Activated CD8-positive, alpha-beta memory T cell treated with anti-CD3 and anti-CD28 coated beads, Interleukin-2, amount 10 ng/mL, durations not matched to agents 7 days and 5 days (primary cell): ENCODE results near the gene PODXL2. TPM values are rescaled to one million over a fixed set of nuclear protein-coding genes. Genes with fewer than 3 reads are reported as not detected.

ENCODE experiments used
- ATAC-seq: fragments of 150-1000 bp; cut with Tn5 transposase; one replicate; pipeline ENCODE4 v1.10.0; 2021; ENCODE audit warnings: moderate library complexity
- CTCF ChIA-PET: fragments of 350-600 bp; sonication (Branson Sonifier 250); formaldehyde crosslinking; loops from one replicate; lab custom pipeline; 2021; ENCODE audit warnings: antibody characterized with exemption; lab: Charles Lee
- DNase-seq: peaks from one replicate; pipeline ENCODE4 v3.0.0-alpha.2; 2020
- H3K27ac Mint-ChIP-seq: one replicate; pipeline ENCODE4 v1.8.0; 2021; ENCODE audit warnings: mild to moderate bottlenecking, mixed read lengths
- H3K27me3 Mint-ChIP-seq: one replicate; pipeline ENCODE4 v1.8.0; 2021; ENCODE audit warnings: mixed read lengths
- H3K36me3 Mint-ChIP-seq: one replicate; pipeline ENCODE4 v1.8.0; 2021; ENCODE audit warnings: mild to moderate bottlenecking, mixed read lengths
- H3K4me1 Mint-ChIP-seq: one replicate; pipeline ENCODE4 v1.8.0; 2021; ENCODE audit warnings: mixed read lengths
- H3K4me3 Mint-ChIP-seq: one replicate; pipeline ENCODE4 v1.8.0; 2021; ENCODE audit warnings: mild to moderate bottlenecking, moderate library complexity, mixed read lengths
- H3K9me3 Mint-ChIP-seq: one replicate; pipeline ENCODE4 v1.8.0; 2022; ENCODE audit warnings: low read depth, mixed read lengths
- total RNA-seq, 2 experiments: library from RNA; stranded (reverse); gene quantifications; one replicate each; pipeline ENCODE4 v1.2.3, GENCODE V29; 2021

PODXL2 gene
- total RNA-seq, 2 experiments from 2014 or later = 1.4 to 2.2 TPM

DNA sequence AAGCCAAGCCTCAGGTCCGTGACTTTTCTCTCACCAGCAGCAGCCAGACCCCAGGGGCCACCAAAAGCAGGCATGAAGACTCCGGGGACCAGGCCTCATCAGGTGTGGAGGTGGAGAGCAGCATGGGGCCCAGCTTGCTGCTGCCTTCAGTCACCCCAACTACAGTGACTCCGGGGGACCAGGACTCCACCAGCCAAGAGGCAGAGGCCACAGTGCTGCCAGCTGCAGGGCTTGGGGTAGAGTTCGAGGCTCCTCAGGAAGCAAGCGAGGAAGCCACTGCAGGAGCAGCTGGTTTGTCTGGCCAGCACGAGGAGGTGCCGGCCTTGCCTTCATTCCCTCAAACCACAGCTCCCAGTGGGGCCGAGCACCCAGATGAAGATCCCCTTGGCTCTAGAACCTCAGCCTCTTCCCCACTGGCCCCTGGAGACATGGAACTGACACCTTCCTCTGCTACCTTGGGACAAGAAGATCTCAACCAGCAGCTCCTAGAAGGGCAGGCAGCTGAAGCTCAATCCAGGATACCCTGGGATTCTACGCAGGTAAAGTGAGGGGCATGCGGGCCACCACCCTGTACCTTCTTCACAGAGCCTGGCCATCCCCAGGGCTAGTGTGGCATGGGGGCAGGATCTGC, 31.8 kb downstream of the PODXL2 start:
- Mint-ChIP-seq H3K27ac (no peak overlapping the region), H3K4me1 (no peaks in the 10 kb centered on the region), H3K9me3 (no peaks in the 10 kb centered on the region), H3K27me3 (peaks cover 14% of the 10 kb centered on the region), H3K4me3 (no peak overlapping the region), H3K36me3 (no peaks in the 10 kb centered on the region)
- ATAC-seq (no peak), DNase-seq (no peak)
- CTCF ChIA-PET = interaction anchor here (3.6 kb wide), 1 partner anchor 9 kb away, joined by 15 read pairs; no protein-coding TSS in a partner anchor

DNA sequence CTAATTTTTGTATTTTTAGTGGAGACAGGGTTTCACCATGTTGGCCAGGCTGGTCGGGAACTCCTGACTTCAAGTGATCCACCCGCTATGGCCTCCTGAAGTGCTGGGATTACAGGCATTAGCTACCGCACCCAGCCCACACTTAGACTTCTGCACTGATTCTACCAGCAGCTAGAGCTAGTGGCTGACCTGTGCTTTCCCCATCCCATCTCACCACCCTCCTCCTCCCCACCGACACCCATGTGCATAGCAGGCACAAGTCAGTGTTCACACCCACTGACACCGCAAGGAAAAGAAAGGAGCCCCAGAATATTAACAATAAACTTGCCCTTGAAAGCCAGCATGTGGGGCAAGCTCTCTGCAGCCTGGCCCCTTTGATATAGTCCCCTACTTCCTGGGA, 32.6 kb downstream of the PODXL2 start:
- H3K36me3 Mint-ChIP-seq = no peaks in the 10 kb centered on the region
- peaks cover 14% of the 10 kb centered on the region for H3K27me3 Mint-ChIP-seq

DNA sequence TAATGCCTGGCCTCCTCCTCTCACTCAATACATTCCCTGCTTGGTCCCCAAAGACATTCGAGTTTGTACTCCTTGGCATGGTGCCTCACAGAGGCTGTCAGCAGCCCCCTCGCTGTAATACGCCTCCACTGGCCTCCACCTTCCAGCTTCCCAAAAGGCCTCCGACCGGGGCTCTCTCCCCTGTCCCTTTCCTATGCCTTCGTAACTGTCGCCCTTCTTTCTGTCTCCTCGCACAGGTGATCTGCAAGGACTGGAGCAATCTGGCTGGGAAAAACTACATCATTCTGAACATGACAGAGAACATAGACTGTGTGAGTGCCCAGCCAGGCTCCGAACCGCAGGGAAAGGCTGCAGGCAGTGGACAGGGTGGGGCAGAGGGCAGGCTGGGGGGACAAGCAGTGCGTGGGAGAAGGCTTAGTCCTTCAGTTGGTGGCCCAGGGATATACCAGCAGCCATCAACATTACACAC, 33.0 kb downstream of the PODXL2 start:
- Mint-ChIP-seq H3K4me1 (no peaks in the 10 kb centered on the region), H3K4me3 (no peak overlapping the region), H3K27ac (no peak overlapping the region), H3K36me3 (no peaks in the 10 kb centered on the region), H3K27me3 (peaks cover 14% of the 10 kb centered on the region), H3K9me3 (no peaks in the 10 kb centered on the region)
- ATAC-seq = no peak
- DNase-seq = no peak
- CTCF ChIA-PET = interaction anchor here (1.1 to 3.6 kb wide), 3 partner anchors 10 to 32 kb away, joined by 3 to 15 read pairs (median 3); no protein-coding TSS in a partner anchor

More for the DNA sequence above, 32.6 kb downstream of the PODXL2 start:
- CTCF ChIA-PET = interaction anchor here (1.5 to 3.6 kb wide), 2 partner anchors 10 to 33 kb away, joined by 3 to 15 read pairs; no protein-coding TSS in a partner anchor
- H3K4me1 Mint-ChIP-seq = no peaks in the 10 kb centered on the region
- no peak for DNase-seq
- no peak overlapping the region for H3K27ac Mint-ChIP-seq
- H3K4me3 Mint-ChIP-seq = no peak overlapping the region
- ATAC-seq = no peak
- H3K9me3 Mint-ChIP-seq = no peaks in the 10 kb centered on the region

DNA sequence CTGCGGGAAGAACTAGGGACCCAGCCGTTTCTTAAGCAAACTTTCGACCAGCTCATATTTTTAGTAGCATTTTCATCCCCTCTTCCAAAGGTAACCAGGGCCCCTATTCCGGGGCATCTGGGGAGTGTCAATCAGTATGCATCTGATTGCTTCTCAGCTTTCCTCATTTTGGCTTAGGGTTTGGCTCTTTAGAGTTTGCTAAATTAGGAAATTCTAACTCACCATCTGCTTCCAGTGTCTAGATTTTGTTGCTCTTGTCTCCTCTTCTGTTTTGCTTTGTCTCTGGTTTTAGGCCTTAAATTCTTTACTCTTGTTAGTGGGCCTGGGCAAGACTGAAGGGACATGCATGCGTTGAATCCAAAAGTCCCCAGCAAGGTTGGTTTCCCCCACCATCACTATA, 34.2 kb downstream of the PODXL2 start:
- ATAC-seq (no peak), DNase-seq (no peak)
- CTCF ChIA-PET = interaction anchor here (1.1 to 3.6 kb wide), 2 partner anchors 11 to 16 kb away, joined by 3 to 15 read pairs; no protein-coding TSS in a partner anchor
- Mint-ChIP-seq H3K27ac (no peak overlapping the region), H3K27me3 (peaks cover 8% of the 10 kb centered on the region), H3K36me3 (no peaks in the 10 kb centered on the region), H3K4me3 (no peak overlapping the region), H3K9me3 (no peaks in the 10 kb centered on the region), H3K4me1 (no peaks in the 10 kb centered on the region)

DNA sequence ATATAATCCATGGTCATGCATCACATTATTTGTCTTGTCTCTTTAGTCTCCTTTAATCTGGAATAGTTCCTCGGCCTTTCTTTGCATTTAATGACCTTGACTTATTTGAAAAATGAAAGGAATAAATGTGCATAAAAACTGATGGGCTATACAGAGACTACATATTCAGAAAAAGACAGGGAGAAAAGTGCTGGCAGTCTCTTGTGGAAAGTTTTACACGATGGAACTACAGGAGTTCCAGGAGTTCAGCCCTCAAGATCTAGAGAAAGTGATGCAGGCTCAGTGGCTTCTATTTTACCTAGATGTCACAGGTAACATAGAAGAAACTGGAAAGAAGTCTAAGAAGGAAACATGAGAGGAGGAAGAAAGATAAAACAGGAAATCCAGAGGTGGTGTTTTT, 36.2 kb downstream of the PODXL2 start:
- Mint-ChIP-seq H3K4me3 (no peak overlapping the region), H3K4me1 (no peaks in the 10 kb centered on the region), H3K9me3 (no peaks in the 10 kb centered on the region), H3K27me3 (peaks cover 3% of the 10 kb centered on the region), H3K27ac (no peak overlapping the region), H3K36me3 (no peaks in the 10 kb centered on the region)
- ATAC-seq = no peak
- CTCF ChIA-PET = no interaction called here
- DNase-seq = no peak

DNA sequence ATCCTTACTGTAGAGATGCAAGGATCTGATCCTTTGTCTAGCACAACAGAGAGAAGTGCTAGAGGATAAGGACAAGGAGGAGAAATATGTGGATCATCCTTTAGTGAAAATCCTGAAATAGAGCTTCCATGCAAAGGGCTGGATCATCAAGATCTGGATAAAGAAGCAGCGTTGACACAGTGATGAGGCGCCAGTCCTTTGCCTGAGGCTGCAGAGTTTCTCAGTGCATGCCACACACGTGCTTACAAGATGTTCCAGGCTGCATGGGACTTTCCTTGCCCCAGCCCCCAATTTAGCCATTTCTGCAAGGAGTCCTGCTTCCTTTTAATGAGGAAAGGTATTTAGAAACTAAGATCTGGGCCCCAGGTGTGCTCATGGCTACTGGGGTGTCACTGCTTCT, 36.6 kb downstream of the PODXL2 start:
- H3K36me3 Mint-ChIP-seq = no peaks in the 10 kb centered on the region
- no peak overlapping the region for H3K4me3 Mint-ChIP-seq
- peaks cover 3% of the 10 kb centered on the region for H3K27me3 Mint-ChIP-seq
- CTCF ChIA-PET = no interaction called here
- H3K9me3 Mint-ChIP-seq = no peaks in the 10 kb centered on the region
- no peaks in the 10 kb centered on the region for H3K4me1 Mint-ChIP-seq
- no peak for DNase-seq
- no peak overlapping the region for H3K27ac Mint-ChIP-seq
- ATAC-seq = no peak

DNA sequence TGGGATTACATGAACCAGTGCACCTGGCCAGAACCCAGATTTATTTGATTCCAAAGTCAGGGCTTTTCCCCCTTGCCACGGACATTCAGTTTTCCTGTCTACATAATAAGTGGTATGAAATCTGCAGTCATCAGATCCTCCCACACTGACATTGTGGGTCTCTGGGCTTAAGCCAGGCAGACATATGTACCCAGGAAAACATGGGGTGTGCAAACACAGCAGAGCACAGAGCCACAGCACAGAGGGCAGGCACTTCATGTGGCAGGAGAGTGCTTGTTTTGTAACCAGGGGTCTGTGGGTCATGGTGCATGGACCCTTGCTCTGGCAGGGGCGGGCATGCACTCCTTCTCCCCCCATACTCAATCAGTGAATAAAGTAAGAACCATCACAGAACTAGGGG, 37.7 kb downstream of the PODXL2 start:
- Mint-ChIP-seq H3K9me3 (no peaks in the 10 kb centered on the region), H3K27ac (no peak overlapping the region), H3K4me3 (no peak overlapping the region), H3K4me1 (peaks cover 3% of the 10 kb centered on the region), H3K27me3 (peaks cover 3% of the 10 kb centered on the region), H3K36me3 (no peaks in the 10 kb centered on the region)
- DNase-seq = no peak
- CTCF ChIA-PET = no interaction called here
- no peak for ATAC-seq

DNA sequence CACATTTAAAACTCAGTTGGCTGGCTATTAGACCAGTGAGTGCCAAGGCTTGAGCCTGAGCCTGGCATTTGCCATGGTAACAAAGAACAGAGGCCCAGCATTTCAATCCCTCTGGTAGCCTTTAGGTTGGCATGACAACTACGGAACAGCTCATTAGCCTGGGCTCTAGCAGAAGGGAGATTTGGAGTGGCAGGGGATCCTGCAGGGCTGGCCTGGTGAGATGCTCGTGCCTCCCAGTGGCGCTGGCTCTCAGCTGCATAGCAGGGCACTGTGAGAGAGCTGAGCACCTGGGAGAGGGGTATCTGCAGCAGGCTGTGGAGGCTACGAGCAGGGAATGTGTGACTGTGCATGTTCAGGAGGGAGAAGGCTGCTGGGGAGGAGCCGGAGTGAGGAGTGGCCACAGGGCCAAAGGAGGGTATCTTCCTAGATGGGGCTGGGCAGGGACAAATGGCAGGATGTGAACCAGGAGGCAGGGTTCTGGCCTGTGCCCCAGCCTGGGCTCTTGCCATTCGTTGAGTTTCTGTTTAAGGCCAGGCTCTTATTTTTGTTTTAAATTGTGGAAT, 38.2 kb downstream of the PODXL2 start:
- DNase-seq (no peak), ATAC-seq (no peak)
- peaks cover 5% of the 10 kb centered on the region for H3K4me1 Mint-ChIP-seq
- H3K4me3 Mint-ChIP-seq = no peak overlapping the region
- H3K36me3 Mint-ChIP-seq = no peaks in the 10 kb centered on the region
- H3K27me3 Mint-ChIP-seq = peaks cover 3% of the 10 kb centered on the region
- H3K9me3 Mint-ChIP-seq = no peaks in the 10 kb centered on the region
- H3K27ac Mint-ChIP-seq = no peak overlapping the region
- CTCF ChIA-PET = no interaction called here

DNA sequence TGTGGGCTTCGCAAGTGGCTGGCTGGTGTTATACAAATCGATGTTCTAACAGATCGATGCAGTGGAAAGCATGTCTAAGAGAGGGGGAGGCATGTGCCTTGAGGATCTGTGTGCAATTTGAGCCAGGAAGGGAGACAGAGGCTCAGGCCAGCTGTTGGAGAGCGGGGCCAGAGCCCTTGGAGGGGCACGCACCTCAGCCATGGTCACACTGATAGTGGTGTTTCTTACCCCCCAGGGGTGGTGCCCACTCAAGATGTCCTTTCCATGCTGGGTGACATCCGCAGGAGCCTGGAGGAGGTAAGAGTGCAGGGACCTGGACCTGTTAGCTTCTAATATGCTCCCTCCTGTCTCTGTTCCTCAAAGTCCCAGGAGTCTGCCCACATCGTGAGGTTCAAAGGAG, 39.9 kb downstream of the PODXL2 start:
- CTCF ChIA-PET = no interaction called here
- Mint-ChIP-seq H3K27me3 (peaks cover 3% of the 10 kb centered on the region), H3K27ac (no peak overlapping the region), H3K4me1 (peaks cover 10% of the 10 kb centered on the region), H3K9me3 (no peaks in the 10 kb centered on the region), H3K36me3 (no peaks in the 10 kb centered on the region), H3K4me3 (no peak overlapping the region)
- ATAC-seq = no peak
- no peak for DNase-seq

DNA sequence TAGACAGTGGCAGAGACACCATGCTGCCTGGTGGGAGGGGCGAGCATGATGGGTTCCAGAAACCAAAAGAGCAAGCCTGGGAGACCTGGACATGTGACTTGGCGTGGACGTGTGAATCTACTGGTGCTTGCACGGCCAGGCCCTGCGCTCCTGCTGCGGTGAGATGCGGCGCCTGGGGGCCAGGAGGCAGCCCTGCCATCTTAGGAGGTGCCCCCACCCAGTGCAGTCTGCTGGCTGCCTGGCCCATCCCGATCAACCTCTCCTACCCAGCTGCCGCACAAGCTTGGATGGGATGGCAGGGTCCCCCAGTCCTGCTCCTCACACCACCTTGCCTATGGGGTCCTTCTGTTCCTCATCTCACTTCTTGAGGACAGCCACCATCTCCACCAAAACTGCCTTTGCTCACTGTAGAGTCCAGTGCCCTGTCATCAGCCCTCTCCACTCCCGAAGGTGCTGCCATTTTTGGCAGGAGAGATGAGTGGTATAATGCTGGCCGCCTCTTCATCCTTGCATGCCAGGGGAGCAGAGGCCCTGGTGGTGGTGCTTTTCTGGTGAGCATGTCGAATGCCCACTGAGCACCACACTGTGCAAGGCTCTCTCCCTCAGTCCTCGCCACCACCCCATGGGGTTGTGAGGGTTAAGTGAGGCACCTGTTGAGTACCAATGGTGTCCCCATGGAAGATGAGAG, 40.7 kb downstream of the PODXL2 start:
- Mint-ChIP-seq H3K36me3 (no peaks in the 10 kb centered on the region), H3K9me3 (no peaks in the 10 kb centered on the region), H3K27me3 (peaks cover 3% of the 10 kb centered on the region), H3K27ac (no peak overlapping the region), H3K4me1 (peaks cover 14% of the 10 kb centered on the region), H3K4me3 (no peak overlapping the region)
- CTCF ChIA-PET = interaction anchor here (2.0 kb wide), 1 partner anchor 95 kb away, joined by 7 read pairs; no protein-coding TSS in a partner anchor
- DNase-seq = no peak
- no peak for ATAC-seq

DNA sequence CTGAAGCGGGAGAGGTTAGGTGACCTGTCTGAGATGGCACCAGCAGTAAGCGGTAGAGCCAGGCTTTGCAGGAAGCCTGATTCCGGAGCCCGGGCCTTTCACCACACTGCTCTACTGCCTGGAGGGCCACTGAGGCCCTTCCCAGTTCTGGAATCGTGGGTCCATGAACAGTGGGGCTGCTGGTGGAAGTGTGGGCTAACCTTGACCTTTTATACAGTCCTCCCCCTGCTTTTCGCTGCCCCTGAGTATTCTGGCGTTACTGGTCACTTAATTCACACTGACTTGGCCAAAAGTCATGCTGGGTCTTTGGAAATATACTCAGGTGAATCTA, 41.2 kb downstream of the PODXL2 start:
- H3K27ac Mint-ChIP-seq = no peak overlapping the region
- H3K9me3 Mint-ChIP-seq = no peaks in the 10 kb centered on the region
- no peaks in the 10 kb centered on the region for H3K27me3 Mint-ChIP-seq
- H3K4me3 Mint-ChIP-seq = no peak overlapping the region
- ATAC-seq = no peak
- no peaks in the 10 kb centered on the region for H3K36me3 Mint-ChIP-seq
- no peak for DNase-seq
- CTCF ChIA-PET = interaction anchor here (2.0 kb wide), 1 partner anchor 95 kb away, joined by 7 read pairs; no protein-coding TSS in a partner anchor
- H3K4me1 Mint-ChIP-seq = peaks cover 14% of the 10 kb centered on the region

DNA sequence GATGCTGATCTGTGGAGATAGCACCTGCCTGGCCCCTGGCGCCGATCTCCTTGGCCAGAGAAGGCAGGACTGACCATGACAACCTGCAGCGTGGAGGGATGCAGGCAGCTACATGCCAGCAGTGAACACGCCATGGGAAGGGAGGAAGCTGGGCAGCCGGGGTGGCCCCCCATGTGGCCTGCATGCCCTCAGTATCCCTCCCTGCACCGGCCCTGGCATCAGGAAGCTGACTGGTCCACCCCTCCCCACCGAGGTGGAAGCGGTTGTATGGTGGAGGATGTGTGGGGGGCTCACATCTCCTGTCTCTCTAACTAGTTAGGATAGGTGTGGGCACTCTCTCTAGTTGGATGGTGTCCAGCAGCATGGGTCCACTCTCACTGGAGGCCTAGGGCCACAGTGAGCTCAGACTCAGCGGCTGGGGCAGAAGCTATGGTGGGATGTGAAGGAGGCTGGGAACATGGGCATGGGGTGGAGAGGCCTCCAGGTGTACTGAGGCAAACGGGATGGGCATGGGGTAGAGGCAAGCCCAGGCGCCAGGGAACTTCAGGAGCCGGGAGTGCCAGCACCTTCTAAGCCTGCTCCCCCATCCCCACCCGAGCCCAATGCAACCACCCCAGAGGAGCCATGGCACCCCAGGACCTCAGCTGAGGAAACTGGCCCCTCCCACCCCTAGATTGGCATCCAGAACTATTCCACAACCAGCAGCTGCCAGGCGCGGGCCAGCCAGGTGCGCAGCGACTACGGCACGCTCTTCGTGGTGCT, 42.0 kb downstream of the PODXL2 start:
- no peak overlapping the region for H3K27ac Mint-ChIP-seq

More for the DNA sequence above, 42.0 kb downstream of the PODXL2 start:
- Mint-ChIP-seq H3K36me3 (no peaks in the 10 kb centered on the region), H3K4me1 (peaks cover 14% of the 10 kb centered on the region), H3K9me3 (no peaks in the 10 kb centered on the region), H3K4me3 (no peak overlapping the region), H3K27me3 (no peaks in the 10 kb centered on the region)
- CTCF ChIA-PET = interaction anchor here (2.0 kb wide), 1 partner anchor 96 kb away, joined by 7 read pairs; no protein-coding TSS in a partner anchor
- ATAC-seq (no peak), DNase-seq (no peak)
